HG02571 (cell line): ENCODE measurements around the gene WWOX.

Experiments
- ATAC-seq: cut with Tn5 transposase; IDR thresholded peaks from one replicate; pipeline ENCODE4 v1.9.1; 2021; ENCODE audit warnings: mild to moderate bottlenecking, moderate library complexity; ENCODE audit not compliant: unreplicated experiment

WWOX gene

GRCh38 chr16:78291604-78292003 is 192.2 kb downstream of the WWOX start:
- ATAC-seq: no peak

DNA sequence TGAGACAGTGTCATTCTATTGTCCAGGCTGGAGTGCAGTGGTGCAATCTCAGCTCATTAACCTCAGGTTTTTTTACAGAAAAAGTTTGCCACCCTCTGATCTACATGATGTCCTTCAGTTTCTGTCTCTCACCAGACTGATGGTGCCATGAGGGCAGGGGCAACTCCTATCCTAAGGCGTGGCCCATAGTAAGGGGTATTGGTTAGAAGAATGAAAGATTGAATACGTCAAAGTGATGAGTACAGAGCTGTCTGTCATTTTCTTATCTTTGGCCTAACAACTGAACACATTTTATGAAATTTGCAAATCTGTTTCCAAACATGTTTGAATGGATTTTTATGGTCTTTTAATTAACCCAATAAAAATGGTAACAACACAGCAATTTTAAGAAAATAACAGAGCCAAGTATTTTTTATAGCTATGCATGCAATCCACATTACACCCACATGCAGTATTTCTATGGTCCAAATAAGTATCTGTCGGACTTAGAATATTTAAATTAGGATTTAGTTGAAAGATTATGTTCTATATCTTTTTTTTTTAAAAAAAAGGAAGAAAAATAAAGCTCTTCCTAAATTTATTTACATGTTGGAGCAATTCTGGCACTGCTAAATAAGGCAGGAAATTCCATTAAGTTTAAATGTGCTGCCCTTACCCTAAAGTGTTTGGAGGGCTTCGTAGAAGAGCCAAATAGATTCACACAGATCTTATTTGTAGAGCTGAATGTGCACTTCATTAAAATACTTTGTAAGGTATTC is 192.8 kb downstream of the WWOX start:
- ATAC-seq: no peak

DNA sequence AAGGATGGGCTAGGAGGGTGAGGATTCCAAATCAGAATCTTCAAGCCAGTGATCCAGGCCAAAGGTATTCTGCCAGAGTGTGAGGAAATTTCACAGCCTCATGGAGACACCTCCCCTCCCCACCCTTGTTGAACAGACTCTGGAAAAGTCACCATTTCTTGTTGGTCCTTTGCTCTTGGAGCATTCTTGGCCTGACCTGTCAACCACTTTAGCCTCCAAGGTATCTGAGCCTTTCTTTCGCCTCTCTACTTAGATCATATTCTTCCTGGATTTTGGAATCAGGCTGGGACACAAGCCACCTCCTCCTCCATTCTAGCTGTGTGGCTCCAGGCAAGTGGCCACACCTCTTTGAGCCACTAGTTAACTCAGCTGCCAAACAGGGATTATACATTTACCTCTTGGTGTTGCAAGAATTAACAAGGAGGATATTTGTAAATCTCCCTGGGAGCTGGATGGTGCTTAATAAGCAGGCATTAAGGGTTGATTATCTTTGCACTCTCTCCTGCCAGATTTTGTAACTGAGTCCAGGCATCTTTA is 193.5 kb downstream of the WWOX start:
- ATAC-seq: no peak

GRCh38 chr16:78294538-78295225 is 195.2 kb downstream of the WWOX start:
- no peak for ATAC-seq

- ATAC-seq: no peak
Measured at GRCh38 chr16:78297066-78297666, 197.7 kb downstream of the WWOX start.

GRCh38 chr16:78298986-78299385 is 199.5 kb downstream of the WWOX start:
- ATAC-seq: no peak

- ATAC-seq: no peak
Measured at GRCh38 chr16:78300469-78300868, 201.0 kb downstream of the WWOX start.

- ATAC-seq: no peak
Measured at GRCh38 chr16:78303946-78304345, 204.5 kb downstream of the WWOX start.

DNA sequence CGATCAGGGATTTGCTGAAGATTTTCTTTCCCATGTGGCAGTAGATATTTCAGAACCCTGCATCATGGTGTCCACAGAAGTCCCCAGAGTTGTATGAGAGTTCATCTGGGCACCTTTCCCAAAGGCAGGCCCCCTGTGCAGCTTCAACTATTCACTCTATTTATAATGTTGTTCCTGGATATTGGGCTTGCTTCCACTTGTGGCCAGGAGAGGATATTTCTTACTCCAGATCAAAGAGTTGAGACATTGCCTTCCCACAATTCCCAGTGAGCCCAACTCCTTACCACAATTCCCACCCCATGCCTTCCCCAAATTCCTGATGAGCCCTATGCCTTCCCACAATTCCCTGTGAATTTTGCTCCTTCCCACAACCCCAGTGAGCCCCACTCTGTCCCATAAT is 206.9 kb downstream of the WWOX start:
- no peak for ATAC-seq

GRCh38 chr16:78307824-78308528 is 208.5 kb downstream of the WWOX start:
- no peak for ATAC-seq

GRCh38 chr16:78309763-78310162 is 210.3 kb downstream of the WWOX start:
- no peak for ATAC-seq

GRCh38 chr16:78310196-78310595 is 210.7 kb downstream of the WWOX start:
- no peak for ATAC-seq

DNA sequence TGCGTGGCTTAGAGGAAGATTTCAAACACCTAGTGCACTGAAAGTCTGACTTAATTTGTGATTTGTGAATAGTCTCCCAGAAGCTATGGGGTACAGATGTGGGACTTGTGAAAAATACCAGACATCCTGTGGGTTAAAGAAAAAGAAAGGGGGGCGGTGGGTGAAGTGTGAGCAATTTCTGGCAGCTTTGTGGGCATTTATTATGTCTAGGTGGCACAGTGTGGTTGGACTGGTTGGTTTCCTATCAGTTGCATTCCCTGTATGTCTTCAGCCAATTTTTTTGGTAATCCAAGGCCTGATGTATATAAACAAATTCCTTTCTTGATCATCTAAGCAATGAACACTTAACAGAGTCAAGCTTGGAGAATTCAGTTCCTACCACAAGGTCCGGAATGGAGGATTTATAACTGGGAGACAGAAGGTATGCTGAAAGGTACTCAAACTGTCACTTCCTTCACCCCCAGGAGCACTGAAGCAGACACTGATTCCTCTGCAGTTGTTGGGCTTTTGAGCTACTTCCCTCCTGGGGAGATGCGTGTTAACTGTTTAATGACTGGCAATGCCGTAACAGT is 211.6 kb downstream of the WWOX start:
- no peak for ATAC-seq

- no peak for ATAC-seq
Measured at GRCh38 chr16:78311831-78312230, 212.4 kb downstream of the WWOX start.

DNA sequence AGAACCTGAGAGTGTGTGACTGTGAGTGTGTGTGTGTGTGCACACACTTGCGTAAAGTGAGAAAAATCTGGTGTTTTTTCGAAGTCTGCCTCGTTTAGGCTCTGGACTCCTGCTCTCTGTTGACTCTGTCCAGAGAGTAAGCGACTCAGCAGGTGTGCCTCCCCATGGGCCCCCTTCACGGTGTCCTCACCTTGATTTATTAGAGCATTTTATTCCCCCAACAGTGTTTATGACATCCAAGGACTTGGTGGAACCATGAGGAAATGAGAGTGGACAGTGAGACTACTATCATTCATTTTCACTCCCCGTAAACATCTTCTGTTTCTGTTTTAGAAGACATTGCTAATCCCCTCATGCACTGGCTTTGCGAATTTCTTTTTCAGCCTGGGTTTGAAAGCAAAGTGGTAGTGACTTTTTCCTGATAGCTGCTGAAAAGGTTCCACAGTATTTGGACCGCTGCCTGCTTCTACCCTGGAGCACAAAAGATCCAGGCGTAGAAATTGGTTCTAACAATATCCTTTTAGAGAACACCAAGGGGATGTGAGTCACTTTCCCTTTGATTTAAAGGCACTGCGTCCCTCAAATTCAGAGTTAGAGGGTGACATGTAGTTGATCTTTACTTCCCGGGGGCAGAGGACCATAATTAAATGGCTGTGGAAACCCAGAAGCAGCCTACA is 218.2 kb downstream of the WWOX start:
- no peak for ATAC-seq

- no peak for ATAC-seq
Measured at GRCh38 chr16:78321620-78322360, 222.3 kb downstream of the WWOX start.

GRCh38 chr16:78323315-78323714 is 223.9 kb downstream of the WWOX start:
- ATAC-seq: no peak

- ATAC-seq: no peak
Measured at GRCh38 chr16:78324649-78325285, 225.3 kb downstream of the WWOX start.
